NB4 (cell line): ENCODE results near the gene FOXS1.

Source experiments
- POLR2A ChIP-seq: IDR thresholded peaks from 2 replicates; pipeline ENCODE4 v1.6.1; 2011; ENCODE audit warnings: mild to moderate bottlenecking; ENCODE audit not compliant: insufficient read length; ENCODE audit errors: extremely low read depth
- TF ChIP-seq, protein P1 (sequence below): IDR thresholded peaks from one replicate; pipeline ENCODE4 v1.5.1; 2012; ENCODE audit warnings: low read depth, low read length
- TF ChIP-seq, protein P2 (sequence below): IDR thresholded peaks from 2 replicates; pipeline ENCODE4 v1.6.1; 2011; ENCODE audit warnings: low read depth, low read length

DNA sequence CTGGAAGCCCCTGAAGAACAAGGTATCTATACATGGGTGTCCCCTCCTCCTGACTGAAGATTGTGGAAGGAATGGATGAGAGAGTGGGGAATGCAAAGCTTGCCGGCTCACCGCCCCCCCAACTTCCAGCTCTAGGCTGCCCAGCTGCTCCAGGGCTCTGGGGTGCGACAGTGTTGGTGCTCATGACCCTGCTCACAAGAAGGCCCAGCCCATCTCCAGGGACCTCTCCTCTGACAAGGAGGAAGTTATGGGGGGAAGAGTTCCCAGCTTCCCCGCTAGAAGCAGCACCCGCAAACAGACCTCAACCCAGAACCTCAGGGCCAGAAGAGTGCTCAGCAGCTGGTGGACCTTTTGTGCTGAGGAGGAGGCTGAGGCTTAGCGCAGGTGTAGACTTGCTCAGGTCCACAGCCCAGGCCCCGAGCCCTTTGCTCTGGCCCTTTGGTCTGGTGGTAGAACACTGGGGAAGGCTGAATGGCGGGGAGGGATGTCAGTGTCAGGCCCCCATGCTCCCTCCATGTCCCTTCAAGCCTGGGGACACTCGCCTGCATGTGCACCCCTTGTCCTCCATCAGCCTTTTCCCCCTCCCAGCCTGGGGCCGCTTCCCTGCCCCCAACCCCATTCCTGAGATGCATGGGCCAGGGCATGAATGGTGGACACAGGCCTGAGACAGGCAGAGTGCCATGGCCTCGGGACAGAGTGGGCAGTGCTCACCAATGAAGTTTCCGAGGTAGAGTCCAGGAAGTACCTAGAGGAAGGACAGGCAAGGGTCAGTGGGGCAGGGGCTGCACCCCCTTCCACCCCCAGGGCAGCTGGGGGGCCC lies 23.7 kb upstream of the FOXS1 start:
- TF ChIP-seq, protein P1, sequence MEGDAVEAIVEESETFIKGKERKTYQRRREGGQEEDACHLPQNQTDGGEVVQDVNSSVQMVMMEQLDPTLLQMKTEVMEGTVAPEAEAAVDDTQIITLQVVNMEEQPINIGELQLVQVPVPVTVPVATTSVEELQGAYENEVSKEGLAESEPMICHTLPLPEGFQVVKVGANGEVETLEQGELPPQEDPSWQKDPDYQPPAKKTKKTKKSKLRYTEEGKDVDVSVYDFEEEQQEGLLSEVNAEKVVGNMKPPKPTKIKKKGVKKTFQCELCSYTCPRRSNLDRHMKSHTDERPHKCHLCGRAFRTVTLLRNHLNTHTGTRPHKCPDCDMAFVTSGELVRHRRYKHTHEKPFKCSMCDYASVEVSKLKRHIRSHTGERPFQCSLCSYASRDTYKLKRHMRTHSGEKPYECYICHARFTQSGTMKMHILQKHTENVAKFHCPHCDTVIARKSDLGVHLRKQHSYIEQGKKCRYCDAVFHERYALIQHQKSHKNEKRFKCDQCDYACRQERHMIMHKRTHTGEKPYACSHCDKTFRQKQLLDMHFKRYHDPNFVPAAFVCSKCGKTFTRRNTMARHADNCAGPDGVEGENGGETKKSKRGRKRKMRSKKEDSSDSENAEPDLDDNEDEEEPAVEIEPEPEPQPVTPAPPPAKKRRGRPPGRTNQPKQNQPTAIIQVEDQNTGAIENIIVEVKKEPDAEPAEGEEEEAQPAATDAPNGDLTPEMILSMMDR: peak; percentile 31
- TF ChIP-seq, protein P2, sequence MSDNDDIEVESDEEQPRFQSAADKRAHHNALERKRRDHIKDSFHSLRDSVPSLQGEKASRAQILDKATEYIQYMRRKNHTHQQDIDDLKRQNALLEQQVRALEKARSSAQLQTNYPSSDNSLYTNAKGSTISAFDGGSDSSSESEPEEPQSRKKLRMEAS: no peak
- no peak for TF ChIP-seq POLR2A
